Measurements from ENCODE around the gene CPZ. TPM values are rescaled to one million over a fixed set of nuclear protein-coding genes. Genes with fewer than 3 reads are reported as not detected.
A peak's percentile ranks its signal among the peaks of the same experiment; 100 is the strongest.

The CPZ gene
- total RNA-seq, 1 donor from 2014 or later = not detected

DNA sequence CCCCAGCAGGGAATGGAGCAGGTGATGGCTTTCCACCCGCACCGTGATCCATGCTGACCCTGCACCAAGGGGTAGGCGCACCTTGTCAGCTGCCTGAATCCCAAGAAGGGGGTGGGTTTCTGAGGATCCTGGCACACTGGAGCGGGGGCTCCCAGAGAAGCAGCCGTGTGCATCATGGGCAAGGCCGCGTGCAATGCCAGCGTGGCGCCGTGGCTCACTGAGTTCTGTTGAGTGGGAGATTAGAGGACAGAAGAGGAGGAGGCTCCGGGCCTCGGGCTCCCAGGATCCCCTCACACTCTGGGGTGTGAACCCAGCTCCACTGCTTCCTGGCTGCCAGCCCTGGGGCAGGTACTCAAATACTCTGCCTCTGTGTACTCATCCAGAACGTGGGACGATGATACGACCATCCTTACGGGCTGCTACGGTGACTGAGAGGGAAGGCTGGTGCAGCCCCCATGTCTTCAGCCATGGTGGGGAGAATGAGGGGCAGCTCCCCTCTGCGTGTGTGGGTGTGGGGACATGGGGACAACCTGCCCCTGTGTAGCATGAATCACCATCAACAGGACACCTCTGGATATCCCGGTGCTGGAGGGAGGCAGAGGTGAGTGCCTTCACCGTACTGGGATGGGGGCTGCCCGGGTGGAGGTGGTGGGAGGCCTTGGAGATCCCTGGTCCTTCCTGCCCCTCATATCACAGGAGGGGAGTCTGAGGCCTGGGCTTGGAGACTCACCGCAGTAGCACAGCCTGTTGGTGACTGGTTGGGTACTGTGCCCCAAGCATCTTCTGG is 52.6 kb downstream of the CPZ start:
- Histone ChIP-seq H3K9ac (no peak overlapping the region), H3K4me1 (peaks cover 29% of the 10 kb centered on the region), H3F3A (ENCODE audit: low read depth) (no peaks in the 10 kb centered on the region), H3K27ac (no peak overlapping the region), H2AFZ (replicated peaks) (no peak overlapping the region), H3K4me3 (no peak overlapping the region), H3K79me2 (ENCODE audit: low read depth) (no peaks in the 10 kb centered on the region), H3K36me3 (no peaks in the 10 kb centered on the region), H3K27me3 (no peaks in the 10 kb centered on the region), H4K20me1 (ENCODE audit: low read depth) (no peaks in the 10 kb centered on the region), H3K9me3 (ENCODE audit: low read depth) (no peaks in the 10 kb centered on the region), H3K4me2 (no peak overlapping the region)
- no peaks in the 10 kb centered on the region for H3K36me3 Mint-ChIP-seq
- TF ChIP-seq EZH2 (IDR thresholded peaks at IDR 0.05) = no peak
- TF ChIP-seq, protein P1, sequence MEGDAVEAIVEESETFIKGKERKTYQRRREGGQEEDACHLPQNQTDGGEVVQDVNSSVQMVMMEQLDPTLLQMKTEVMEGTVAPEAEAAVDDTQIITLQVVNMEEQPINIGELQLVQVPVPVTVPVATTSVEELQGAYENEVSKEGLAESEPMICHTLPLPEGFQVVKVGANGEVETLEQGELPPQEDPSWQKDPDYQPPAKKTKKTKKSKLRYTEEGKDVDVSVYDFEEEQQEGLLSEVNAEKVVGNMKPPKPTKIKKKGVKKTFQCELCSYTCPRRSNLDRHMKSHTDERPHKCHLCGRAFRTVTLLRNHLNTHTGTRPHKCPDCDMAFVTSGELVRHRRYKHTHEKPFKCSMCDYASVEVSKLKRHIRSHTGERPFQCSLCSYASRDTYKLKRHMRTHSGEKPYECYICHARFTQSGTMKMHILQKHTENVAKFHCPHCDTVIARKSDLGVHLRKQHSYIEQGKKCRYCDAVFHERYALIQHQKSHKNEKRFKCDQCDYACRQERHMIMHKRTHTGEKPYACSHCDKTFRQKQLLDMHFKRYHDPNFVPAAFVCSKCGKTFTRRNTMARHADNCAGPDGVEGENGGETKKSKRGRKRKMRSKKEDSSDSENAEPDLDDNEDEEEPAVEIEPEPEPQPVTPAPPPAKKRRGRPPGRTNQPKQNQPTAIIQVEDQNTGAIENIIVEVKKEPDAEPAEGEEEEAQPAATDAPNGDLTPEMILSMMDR (IDR thresholded peaks at IDR 0.05) = no peak
- no peak for TF ChIP-seq EZH2phosphoT487 (IDR thresholded peaks at IDR 0.05)
- DNase-seq (ENCODE audit: low spot score) = no peak
- peaks cover 21% of the 10 kb centered on the region for H3K4me1 Mint-ChIP-seq
- peaks cover 20% of the 10 kb centered on the region for H3K27me3 Mint-ChIP-seq (ENCODE audit: insufficient read depth, low read depth)
- no peaks in the 10 kb centered on the region for H3K9me3 Mint-ChIP-seq
- H3K27ac Mint-ChIP-seq = no peak overlapping the region
- H3K4me3 Mint-ChIP-seq = no peak overlapping the region

DNA sequence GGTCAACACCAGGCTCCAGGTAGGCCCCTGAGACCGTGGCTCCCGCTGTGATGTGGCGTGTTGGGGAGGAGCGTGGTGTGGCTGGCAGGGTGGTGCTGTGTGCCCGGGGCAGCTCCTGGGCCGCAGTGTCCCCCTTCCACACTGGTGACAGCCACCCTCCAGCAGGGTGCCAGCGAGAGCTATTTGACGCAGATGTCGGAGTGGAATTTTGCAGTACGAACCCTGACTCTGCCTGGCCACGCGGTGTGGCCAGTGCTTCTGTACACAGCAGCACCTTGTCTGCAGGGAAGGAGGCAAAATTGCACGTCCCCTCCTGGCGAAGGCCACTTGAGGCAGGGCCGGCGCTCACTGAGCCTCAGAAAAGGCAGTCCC is 53.2 kb downstream of the CPZ start:
- H3K27ac Mint-ChIP-seq = no peak overlapping the region
- Histone ChIP-seq H3K36me3 (no peaks in the 10 kb centered on the region), H3K4me1 (peaks cover 29% of the 10 kb centered on the region), H2AFZ (replicated peaks) (no peak overlapping the region), H3K4me2 (no peak overlapping the region), H3K27me3 (no peaks in the 10 kb centered on the region), H3K4me3 (no peak overlapping the region), H3K9ac (no peak overlapping the region), H3F3A (ENCODE audit: low read depth) (no peaks in the 10 kb centered on the region), H3K27ac (no peak overlapping the region), H3K79me2 (ENCODE audit: low read depth) (no peaks in the 10 kb centered on the region), H3K9me3 (ENCODE audit: low read depth) (no peaks in the 10 kb centered on the region), H4K20me1 (ENCODE audit: low read depth) (no peaks in the 10 kb centered on the region)
- peak overlapping the region; percentile 58 for H3K4me3 Mint-ChIP-seq
- H3K27me3 Mint-ChIP-seq (ENCODE audit: insufficient read depth, low read depth) = peaks cover 22% of the 10 kb centered on the region
- no peak for DNase-seq (ENCODE audit: low spot score)
- peaks cover 26% of the 10 kb centered on the region for H3K4me1 Mint-ChIP-seq
- no peaks in the 10 kb centered on the region for H3K9me3 Mint-ChIP-seq
- TF ChIP-seq, protein P1 (IDR thresholded peaks at IDR 0.05) = no peak
- TF ChIP-seq EZH2phosphoT487 (IDR thresholded peaks at IDR 0.05) = no peak
- TF ChIP-seq EZH2 (IDR thresholded peaks at IDR 0.05) = no peak
- H3K36me3 Mint-ChIP-seq = no peaks in the 10 kb centered on the region

DNA sequence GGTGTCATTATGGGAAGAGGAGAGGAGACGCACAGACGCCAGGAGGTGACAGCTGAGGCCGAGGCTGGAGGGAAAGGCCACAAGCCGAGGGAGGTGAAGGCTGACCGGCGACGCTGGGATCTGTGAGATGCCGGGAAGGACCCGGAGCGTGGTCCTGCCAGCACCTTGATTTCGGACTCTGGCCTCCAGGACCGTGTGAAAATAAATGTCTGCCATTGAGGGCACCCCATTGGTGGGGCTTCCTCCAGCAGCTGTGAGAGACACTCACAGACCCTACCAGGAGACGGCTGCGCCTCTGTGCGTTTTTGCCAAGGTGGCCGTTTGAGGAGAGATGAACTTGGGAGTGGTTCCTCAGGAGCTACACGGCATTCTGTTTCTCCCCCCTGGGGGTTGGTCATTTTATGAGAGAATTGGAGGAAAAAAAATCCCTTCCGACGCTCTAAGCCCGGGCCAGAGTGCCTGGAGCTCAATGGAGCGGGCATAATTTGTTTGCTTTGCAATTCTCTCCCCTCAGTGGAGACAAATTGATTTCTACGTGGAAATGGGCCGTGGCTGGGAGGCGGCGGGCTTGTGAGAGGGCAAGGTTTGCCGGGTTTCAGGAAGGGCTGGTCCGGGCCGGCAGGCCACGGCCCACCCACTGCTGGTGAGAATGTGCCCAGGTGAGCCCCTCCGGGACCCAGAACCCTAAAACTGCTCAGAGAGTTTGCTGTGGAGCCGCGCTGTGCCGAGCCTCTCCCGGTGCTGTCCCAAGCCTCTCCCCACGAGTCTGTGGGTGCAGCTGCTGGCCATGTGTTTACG is 53.9 kb downstream of the CPZ start:
- Mint-ChIP-seq H3K36me3 (no peaks in the 10 kb centered on the region), H3K4me3 (peak overlapping the region; percentile 58), H3K27me3 (ENCODE audit: insufficient read depth, low read depth) (peaks cover 22% of the 10 kb centered on the region), H3K27ac (no peak overlapping the region), H3K4me1 (peaks cover 26% of the 10 kb centered on the region), H3K9me3 (no peaks in the 10 kb centered on the region)
- Histone ChIP-seq H4K20me1 (ENCODE audit: low read depth) (no peaks in the 10 kb centered on the region), H2AFZ (replicated peaks) (no peak overlapping the region), H3K9me3 (ENCODE audit: low read depth) (no peaks in the 10 kb centered on the region), H3K36me3 (no peaks in the 10 kb centered on the region), H3K27ac (no peak overlapping the region), H3K4me2 (peak overlapping the region; percentile 29), H3K79me2 (ENCODE audit: low read depth) (no peaks in the 10 kb centered on the region), H3K4me1 (peaks cover 29% of the 10 kb centered on the region), H3K4me3 (no peak overlapping the region), H3K9ac (no peak overlapping the region), H3F3A (ENCODE audit: low read depth) (no peaks in the 10 kb centered on the region), H3K27me3 (no peaks in the 10 kb centered on the region)
- DNase-seq (ENCODE audit: low spot score) = peak; percentile 78
- TF ChIP-seq EZH2 (IDR thresholded peaks at IDR 0.05) (no peak), EZH2phosphoT487 (IDR thresholded peaks at IDR 0.05) (no peak)
- TF ChIP-seq, protein P1 (IDR thresholded peaks at IDR 0.05) = no peak
